ENCODE data around the gene IL4I1.

DNA sequence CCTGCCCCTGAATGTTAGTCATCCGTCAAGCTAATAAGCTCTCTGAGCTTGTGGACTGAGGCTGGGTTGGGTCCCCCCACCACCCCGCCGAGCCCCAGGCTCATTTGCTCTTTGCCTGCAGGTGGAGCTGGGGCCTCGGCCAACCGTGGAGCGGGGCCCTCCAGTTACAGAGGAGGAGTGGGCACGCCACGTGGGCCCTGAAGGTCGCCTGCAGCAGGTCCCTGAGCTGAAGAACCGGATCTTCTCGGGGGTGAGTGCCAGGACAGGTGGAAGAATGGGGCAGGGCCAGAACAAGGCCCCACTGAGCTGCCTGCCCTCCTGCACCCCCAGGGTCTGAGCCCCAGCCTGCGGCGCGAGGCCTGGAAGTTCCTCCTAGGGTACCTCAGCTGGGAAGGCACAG is 14.0 kb downstream of the IL4I1 start:
- TF ChIP-seq EZH2phosphoT487 (IDR thresholded peaks at IDR 0.05; ENCODE audit: insufficient read depth, low read depth) (no peak), EZH2 (IDR thresholded peaks at IDR 0.05; ENCODE audit: insufficient read depth, poor library complexity, severe bottlenecking) (no peak)
